ENCODE results near the gene TMCO2. TPM values are rescaled to one million over a fixed set of nuclear protein-coding genes. Genes with fewer than 3 reads are reported as not detected.
A peak's percentile ranks its signal among the peaks of the same experiment; 100 is the strongest.

Gene TMCO2
- total RNA-seq, 1 donor from 2014 or later: not detected

GRCh38 chr1:40256401-40257084, 8.8 kb downstream of the TMCO2 start:
- intact Hi-C loops (cut with DNase I): loop anchor here (1.0 kb wide), 1 partner anchor 95 kb away; the partner anchor contains the start of gene RLF
- DNase-seq (ENCODE audit: low spot score): no peak

GRCh38 chr1:40257313-40257687, 9.6 kb downstream of the TMCO2 start:
- intact Hi-C loops (cut with DNase I): loop anchor here (1.0 kb wide), 1 partner anchor 96 kb away; the partner anchor contains the start of gene RLF
- no peak for DNase-seq (ENCODE audit: low spot score)

- intact Hi-C loops (cut with DNase I): loop anchor here (1.0 kb wide), 1 partner anchor 97 kb away; the partner anchor contains the start of gene RLF
These were observed 10.1 kb downstream of the TMCO2 start, which contains the start of gene ZMPSTE24 for GRCh38 chr1:40257688-40258444. Gene ZMPSTE24, plus strand, starts transcription at chr1:40258236. Its CDS starts 36 bp downstream, at chr1:40258272.

GRCh38 chr1:40258445-40258769, 10.7 kb downstream of the TMCO2 start:
- no peak for DNase-seq (ENCODE audit: low spot score)
- intact Hi-C loops (cut with DNase I): no loop called here

More at GRCh38 chr1:40257688-40258444, 10.1 kb downstream of the TMCO2 start, which contains the start of gene ZMPSTE24:
- peak; percentile 98 for DNase-seq (ENCODE audit: low spot score)

- DNase-seq (ENCODE audit: low spot score): no peak
- intact Hi-C loops (cut with DNase I): no loop called here
These were observed 16.6 kb downstream of the TMCO2 start for GRCh38 chr1:40264354-40264781.

- intact Hi-C loops (cut with DNase I): no loop called here
- no peak for DNase-seq (ENCODE audit: low spot score)
These were observed 17.6 kb downstream of the TMCO2 start for GRCh38 chr1:40265298-40265697.

- intact Hi-C loops (cut with DNase I): no loop called here
- no peak for DNase-seq (ENCODE audit: low spot score)
These were observed 18.2 kb downstream of the TMCO2 start for GRCh38 chr1:40265919-40266318.

GRCh38 chr1:40266786-40267535, 19.2 kb downstream of the TMCO2 start:
- intact Hi-C loops (cut with DNase I): no loop called here
- DNase-seq (ENCODE audit: low spot score): no peak

- intact Hi-C loops (cut with DNase I): no loop called here
- no peak for DNase-seq (ENCODE audit: low spot score)
These were observed 20.0 kb downstream of the TMCO2 start for GRCh38 chr1:40267767-40268187.

- DNase-seq (ENCODE audit: low spot score): no peak
- intact Hi-C loops (cut with DNase I): no loop called here
These were observed 20.5 kb downstream of the TMCO2 start for GRCh38 chr1:40268211-40268610.

- no peak for DNase-seq (ENCODE audit: low spot score)
- intact Hi-C loops (cut with DNase I): no loop called here
These were observed 22.6 kb downstream of the TMCO2 start for GRCh38 chr1:40270152-40270834.

GRCh38 chr1:40272653-40273213, 25.0 kb downstream of the TMCO2 start:
- DNase-seq (ENCODE audit: low spot score): no peak
- intact Hi-C loops (cut with DNase I): no loop called here

- no peak for DNase-seq (ENCODE audit: low spot score)
- intact Hi-C loops (cut with DNase I): no loop called here
These were observed 25.9 kb downstream of the TMCO2 start for GRCh38 chr1:40273547-40274166.

GRCh38 chr1:40274331-40274730, 26.6 kb downstream of the TMCO2 start:
- no peak for DNase-seq (ENCODE audit: low spot score)

GRCh38 chr1:40276122-40276521, 28.4 kb downstream of the TMCO2 start:
- no peak for DNase-seq (ENCODE audit: low spot score)
- intact Hi-C loops (cut with DNase I): no loop called here

More at GRCh38 chr1:40274331-40274730, 26.6 kb downstream of the TMCO2 start:
- intact Hi-C loops (cut with DNase I): no loop called here

- no peak for DNase-seq (ENCODE audit: low spot score)
- intact Hi-C loops (cut with DNase I): no loop called here
These were observed 34.1 kb downstream of the TMCO2 start for GRCh38 chr1:40281853-40282252.

GRCh38 chr1:40291293-40291692, 43.6 kb downstream of the TMCO2 start:
- intact Hi-C loops (cut with DNase I): no loop called here
- DNase-seq (ENCODE audit: low spot score): no peak

- no peak for DNase-seq (ENCODE audit: low spot score)
- intact Hi-C loops (cut with DNase I): no loop called here
These were observed 51.9 kb downstream of the TMCO2 start for GRCh38 chr1:40299366-40300248.
